Sigmoid colon (tissue), 7 donors: ENCODE measurements around the gene GJC1. TPM values are rescaled to one million over a fixed set of nuclear protein-coding genes. Genes with fewer than 3 reads are reported as not detected.

Experiments used
- DNase-seq: peaks from one replicate; pipeline ENCODE4 v3.0.0-alpha.2; 2019
- H3K27ac ChIP-seq, 4 donors: fragments of 200-600 bp; sonication (generic); one replicate each; pipeline ENCODE4 v1.5.1; 2016 to 2019; ENCODE audit warnings: mild to moderate bottlenecking in 1 of 4
- H3K27me3 ChIP-seq, 3 donors: fragments of 200-600 bp; sonication (generic); one replicate each; pipeline ENCODE4 v1.5.1; 2019; ENCODE audit warnings: mild to moderate bottlenecking in 1 of 3
- H3K36me3 ChIP-seq, 4 donors: fragments of 200-600 bp; sonication (generic); one replicate each; pipeline ENCODE4 v1.5.1; 2016 to 2019
- H3K4me1 ChIP-seq, 4 donors: fragments of 200-600 bp; sonication (generic); one replicate each; pipeline ENCODE4 v1.5.1; 2017 to 2019
- H3K4me3 ChIP-seq, 4 donors: fragments of 200-600 bp; sonication (generic); one replicate each; pipeline ENCODE4 v1.5.1; 2017 to 2019; ENCODE audit warnings: mild to moderate bottlenecking in 2 of 4, moderate library complexity in 1 of 4
- H3K9me3 ChIP-seq, 4 donors: fragments of 200-600 bp in 3 of 4; sonication (generic) in 3 of 4; one replicate each; pipeline versions ENCODE4 v1.5.1 to v1.6.1; 2013 to 2019
- CTCF ChIP-seq, 4 experiments: fragments of 450-650 bp in 3 of 4; fragments of 200-600 bp in 1 of 4; IDR thresholded peaks; one replicate each; pipeline ENCODE4 v1.5.1; 2016 to 2019; ENCODE audit warnings: antibody characterized with exemption in 4 of 4, mild to moderate bottlenecking in 3 of 4, moderate library complexity in 2 of 4
- EP300 ChIP-seq, 4 donors: sonication (generic); formaldehyde crosslinking; IDR thresholded peaks; one replicate each; pipeline ENCODE4 v1.6.1; 2017; ENCODE audit warnings: antibody characterized with exemption in 4 of 4
- POLR2A ChIP-seq, 2 donors: fragments of 450-650 bp; IDR thresholded peaks; one replicate each; pipeline ENCODE4 v1.6.1; 2016; ENCODE audit warnings: antibody characterized with exemption in 2 of 2, mild to moderate bottlenecking in 2 of 2, moderate library complexity in 2 of 2
- POLR2AphosphoS5 ChIP-seq, 4 donors: sonication (generic); formaldehyde crosslinking; IDR thresholded peaks; one replicate each; pipeline ENCODE4 v1.6.1; 2017; ENCODE audit warnings: antibody characterized with exemption in 4 of 4
- WGBS, 2 donors: extraction: QIAGEN DNeasy Blood & Tissue Kit; methylation state at CpG; one replicate each; pipeline ENCODE4 v1.1.7; 2013; 5-methylcytosine and 5-hydroxymethylcytosine counted together
- intact Hi-C: fragments of 100-400 bp; cut with DNase I; formaldehyde crosslinking; loops from one replicate; pipeline ENCODE4 v1.15.1; 2023
- polyA plus RNA-seq, 3 donors: library from polyadenylated mRNA; stranded (reverse); fragments of 200-250 nt; gene quantifications; one replicate each; pipeline ENCODE4 v1.2.3, GENCODE V29; 2013
- total RNA-seq, 4 donors: library from RNA; depleted of rRNA; stranded (reverse); fragments of >200 nt; gene quantifications; one replicate each; pipeline ENCODE4 v1.1.0, GENCODE V29; 2016
- donor health status: healthy with polysubstance abuse.
- donor health status: Bipolar disorder and iron deficiency.
- donor health status: healthy.

GJC1 gene
- total and polyA plus RNA-seq, 7 donors = 0.23 to 134 (median 68.0) TPM

- H3K27ac ChIP-seq = peak overlapping the region in 1 of 4 donors; percentile 4
- intact Hi-C loops = no loop called here
- peaks cover 0 to 34% (median 30%) of the 10 kb centered on the region in 4 donors for H3K4me1 ChIP-seq
- TF ChIP-seq POLR2AphosphoS5 (IDR thresholded peaks at IDR 0.05) (no peak), POLR2A (IDR thresholded peaks at IDR 0.05) (no peak), EP300 (IDR thresholded peaks at IDR 0.05) (no peak), CTCF (IDR thresholded peaks at IDR 0.05) (no peak)
- no peaks in the 10 kb centered on the region for H3K9me3 ChIP-seq
- H3K4me3 ChIP-seq = no peak overlapping the region
- no peak for DNase-seq
- 95 to 96% methylated on average over 6 of the region's 6 CpGs for WGBS, 2 donors
- H3K27me3 ChIP-seq = no peaks in the 10 kb centered on the region
- peaks cover 12 to 72% (median 32%) of the 10 kb centered on the region in 4 donors for H3K36me3 ChIP-seq
Observed at GRCh38 chr17:44875761-44876160, 45.7 kb upstream of the GJC1 start.

GRCh38 chr17:44872131-44872768, 42.2 kb upstream of the GJC1 start:
- Histone ChIP-seq H3K4me1 (peaks cover 0 to 52% (median 48%) of the 10 kb centered on the region in 4 donors), H3K27ac (peak overlapping the region in 3 of 4 donors; percentile 77 to 91 (median 83)), H3K27me3 (no peaks in the 10 kb centered on the region), H3K4me3 (no peak overlapping the region), H3K36me3 (peaks cover 6 to 58% (median 20%) of the 10 kb centered on the region in 4 donors), H3K9me3 (no peaks in the 10 kb centered on the region)
- peak; percentile 94 for DNase-seq
- TF ChIP-seq POLR2AphosphoS5 (IDR thresholded peaks at IDR 0.05) (peak; percentile 47 to 88 (median 72)), EP300 (IDR thresholded peaks at IDR 0.05) (peak in 1 of 4 donors; percentile 4), CTCF (IDR thresholded peaks at IDR 0.05) (no peak)
- 82 to 85% methylated on average over 9 of the region's 9 CpGs for WGBS, 2 donors
- intact Hi-C loops = loop anchor here (2.0 kb wide), 1 partner anchor 67 kb away; no protein-coding TSS in a partner anchor

- Histone ChIP-seq H3K4me3 (no peak overlapping the region), H3K27me3 (no peaks in the 10 kb centered on the region), H3K4me1 (peaks cover 0 to 59% (median 50%) of the 10 kb centered on the region in 4 donors), H3K36me3 (peaks cover 6 to 58% (median 20%) of the 10 kb centered on the region in 4 donors), H3K9me3 (no peaks in the 10 kb centered on the region), H3K27ac (peak overlapping the region in 3 of 4 donors; percentile 77 to 91 (median 83))
- intact Hi-C loops = no loop called here
- TF ChIP-seq POLR2AphosphoS5 (IDR thresholded peaks at IDR 0.05) = no peak
- DNase-seq = no peak
- 95 to 96% methylated on average over 12 of the region's 12 CpGs for WGBS, 2 donors
Observed at GRCh38 chr17:44871556-44871955, 41.5 kb upstream of the GJC1 start.

GRCh38 chr17:44867841-44868240, 37.8 kb upstream of the GJC1 start:
- 87 to 91% methylated on average over 3 of the region's 3 CpGs for WGBS, 2 donors
- Histone ChIP-seq H3K27me3 (no peaks in the 10 kb centered on the region), H3K9me3 (no peaks in the 10 kb centered on the region), H3K27ac (peak overlapping the region; percentile 40 to 91 (median 82)), H3K4me1 (peaks cover 0 to 80% (median 68%) of the 10 kb centered on the region in 4 donors), H3K36me3 (peaks cover 0 to 47% (median 11%) of the 10 kb centered on the region in 4 donors), H3K4me3 (no peak overlapping the region)
- no peak for DNase-seq
- no peak for TF ChIP-seq POLR2A (IDR thresholded peaks at IDR 0.05)
- peak in 2 of 4 donors; percentile 30 to 54 for TF ChIP-seq EP300 (IDR thresholded peaks at IDR 0.05)
- peak in 3 of 4 donors; percentile 53 to 63 (median 61) for TF ChIP-seq POLR2AphosphoS5 (IDR thresholded peaks at IDR 0.05)
- no peak for TF ChIP-seq CTCF (IDR thresholded peaks at IDR 0.05)
- intact Hi-C loops = no loop called here

GRCh38 chr17:44865931-44866330, 35.8 kb upstream of the GJC1 start:
- Histone ChIP-seq H3K36me3 (peaks cover 0 to 52% (median 14%) of the 10 kb centered on the region in 4 donors), H3K4me3 (no peak overlapping the region), H3K27me3 (no peaks in the 10 kb centered on the region), H3K9me3 (no peaks in the 10 kb centered on the region), H3K4me1 (peaks cover 0 to 61% (median 50%) of the 10 kb centered on the region in 4 donors), H3K27ac (peak overlapping the region in 3 of 4 donors; percentile 82 to 91 (median 83))
- WGBS, 2 donors = 88 to 92% methylated on average over 6 of the region's 6 CpGs
- TF ChIP-seq CTCF (IDR thresholded peaks at IDR 0.05) (no peak), POLR2AphosphoS5 (IDR thresholded peaks at IDR 0.05) (no peak), EP300 (IDR thresholded peaks at IDR 0.05) (no peak), POLR2A (IDR thresholded peaks at IDR 0.05) (no peak)
- intact Hi-C loops = no loop called here
- no peak for DNase-seq
